HG03097 (cell line): Measurements from ENCODE around the gene TUBGCP6.
"Not testable (repeated sequence)": the region's sequence is repeated elsewhere in the genome, so short reads cannot be mapped to it uniquely, and the experiment has no call there.

Experiments
- ATAC-seq: cut with Tn5 transposase; IDR thresholded peaks from one replicate; pipeline ENCODE4 v1.9.1; 2021; ENCODE audit not compliant: unreplicated experiment, low FRiP score

The TUBGCP6 gene

DNA sequence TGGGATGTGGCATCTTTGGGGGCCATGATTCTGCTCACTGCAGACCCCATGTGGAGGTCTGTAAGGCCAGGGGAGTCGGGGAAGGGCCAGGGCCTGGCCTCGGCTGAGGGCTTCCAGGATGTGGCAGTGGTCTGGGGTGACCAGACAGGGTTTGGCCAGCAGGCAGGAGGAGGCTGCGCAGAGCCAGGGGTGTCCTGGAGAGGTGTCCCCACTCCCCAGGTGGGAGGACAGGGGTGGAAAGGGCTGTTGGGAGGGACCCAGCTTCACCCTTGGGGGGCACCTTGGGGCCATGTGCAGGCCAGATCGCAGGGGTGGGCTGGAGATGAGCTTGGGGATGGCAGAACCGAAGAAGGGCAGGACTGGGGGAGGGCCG is 70.9 kb downstream of the TUBGCP6 start:
- no peak for ATAC-seq

DNA sequence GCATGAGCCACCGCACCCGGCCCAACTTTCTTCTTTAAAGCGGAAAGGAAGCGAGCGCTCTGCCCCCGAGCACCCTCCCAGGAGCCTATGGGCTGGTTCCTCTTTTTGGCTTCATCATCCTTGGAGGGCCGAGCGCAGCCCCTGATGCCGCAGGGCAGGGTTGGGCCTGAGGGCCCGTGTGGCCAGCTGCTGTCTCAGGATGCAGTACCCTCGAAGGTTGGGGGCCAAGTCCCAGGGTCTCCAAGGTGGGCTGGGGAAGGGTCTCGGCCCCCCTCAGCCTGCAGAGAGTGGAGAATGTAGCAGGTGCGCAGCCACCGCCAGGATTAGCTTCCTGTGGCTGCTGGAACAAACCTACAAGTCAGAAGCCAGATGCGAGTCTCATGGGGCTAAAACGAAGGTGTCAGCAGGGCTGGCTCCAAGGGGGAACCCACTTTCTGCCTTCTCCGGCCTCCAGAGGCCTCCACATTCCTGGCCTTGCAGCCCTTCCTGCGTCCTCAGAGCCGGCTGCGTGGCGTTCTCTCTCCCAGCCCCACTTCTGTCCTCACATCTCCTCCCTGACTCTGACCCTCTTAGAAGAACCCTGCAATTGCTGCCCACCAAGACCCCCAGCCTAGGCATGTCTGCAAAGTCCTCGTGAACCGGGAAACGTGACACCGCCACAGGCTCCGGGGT is 71.4 kb downstream of the TUBGCP6 start:
- ATAC-seq, result no peak

DNA sequence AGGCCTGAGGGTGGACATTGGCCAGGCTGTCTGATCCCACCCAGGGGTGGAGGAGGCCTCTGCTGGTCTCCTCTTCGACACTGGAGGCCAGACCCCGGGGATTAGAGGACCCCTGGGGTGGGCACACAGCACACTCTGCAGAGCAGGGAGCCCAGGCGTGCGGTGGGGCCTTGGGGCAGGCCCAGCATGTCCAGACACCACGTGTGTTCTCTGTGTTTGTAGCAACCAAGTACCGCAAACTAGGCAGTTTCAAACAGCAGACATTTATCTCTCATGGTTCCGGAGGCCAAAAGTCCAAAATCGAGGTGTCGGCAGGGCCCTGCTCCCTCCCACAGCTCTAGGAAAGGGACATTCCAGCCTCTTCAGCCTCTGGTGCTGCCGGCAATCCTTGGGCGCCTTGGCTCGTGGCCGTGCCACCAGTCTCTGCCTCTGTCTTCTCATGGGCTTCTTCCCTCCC is 72.8 kb downstream of the TUBGCP6 start:
- no peak for ATAC-seq

DNA sequence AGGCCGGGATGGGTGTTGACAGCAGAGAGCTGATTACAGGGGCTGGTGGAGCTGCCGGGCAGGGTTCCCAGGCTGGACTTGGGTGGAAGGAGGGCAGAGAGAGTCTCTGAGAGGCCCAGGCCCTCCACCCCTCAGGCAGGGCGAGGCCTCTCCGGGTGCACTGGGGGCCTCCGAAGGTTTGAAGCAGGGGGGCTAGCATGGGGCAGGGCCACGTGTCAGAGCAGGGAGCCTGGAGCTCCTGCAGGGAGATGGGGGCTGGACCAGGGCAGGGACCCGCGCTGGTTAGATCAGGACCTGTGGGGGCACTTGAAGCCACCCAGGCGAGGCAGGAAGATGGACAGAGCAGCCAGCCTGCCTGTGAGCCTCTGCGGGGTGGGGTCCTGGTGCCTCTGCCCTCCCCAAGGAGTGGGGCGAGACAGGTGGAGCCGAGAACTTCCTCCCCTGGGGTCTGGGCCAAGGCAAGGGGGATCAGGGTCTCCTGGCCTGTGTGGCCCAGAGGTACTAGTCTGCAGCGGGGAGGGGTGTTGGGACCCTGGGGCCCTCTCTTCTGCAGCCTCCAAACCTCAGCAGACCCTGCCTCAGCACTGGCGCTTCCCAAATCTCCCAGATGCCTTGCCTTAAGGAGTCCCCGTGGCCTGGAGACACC is 73.4 kb downstream of the TUBGCP6 start:
- ATAC-seq, result no peak

GRCh38 chr22:50170453-50171318 is 74.1 kb downstream of the TUBGCP6 start, which contains the start of gene PANX2:
TSS of gene PANX2 (plus strand) at chr22:50170731. CDS start at chr22:50170731, 0 bp downstream.
- ATAC-seq, result no peak

GRCh38 chr22:50169774-50170341 is 75.0 kb downstream of the TUBGCP6 start:
- ATAC-seq, result no peak

GRCh38 chr22:50169181-50169759 is 75.6 kb downstream of the TUBGCP6 start:
- no peak for ATAC-seq

DNA sequence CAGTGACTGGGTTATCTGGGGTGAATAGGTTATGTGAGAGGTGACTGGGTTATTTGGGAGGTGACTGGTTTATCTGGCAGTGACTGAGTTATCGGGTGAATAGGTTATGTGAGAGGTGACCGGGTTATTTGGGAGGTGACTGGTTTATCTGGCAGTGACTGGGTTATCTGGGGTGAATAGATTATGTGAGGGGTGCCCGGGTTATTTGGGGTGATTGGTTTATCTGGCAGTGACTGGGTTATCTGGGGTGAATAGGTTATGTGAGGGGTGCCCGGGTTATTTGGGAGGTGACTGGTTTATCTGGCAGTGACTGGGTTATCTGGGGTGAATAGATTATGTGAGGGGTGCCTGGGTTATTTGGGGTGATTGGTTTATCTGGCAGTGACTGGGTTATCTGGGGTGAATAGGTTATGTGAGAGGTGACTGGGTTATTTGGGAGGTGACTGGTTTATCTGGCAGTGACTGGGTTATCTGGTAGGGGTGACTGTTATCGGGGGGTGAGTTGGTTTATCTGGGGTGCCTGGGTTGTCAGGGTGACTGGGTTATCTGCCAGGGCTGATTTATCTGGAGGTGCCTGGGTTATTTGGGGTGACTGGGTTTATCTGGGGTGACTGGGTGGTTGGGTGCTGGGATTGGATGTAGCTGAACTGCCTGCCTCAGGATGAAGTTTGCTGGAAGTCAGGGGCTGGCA is 76.2 kb downstream of the TUBGCP6 start:
- not testable (repeated sequence) for ATAC-seq

GRCh38 chr22:50167689-50168489 is 76.9 kb downstream of the TUBGCP6 start:
- ATAC-seq, result no peak
